Nephron progenitor cell (in vitro differentiated cells): ENCODE results near the gene ANKMY1.

Experiments used
- DNase-seq: peaks from one replicate; pipeline ENCODE4 v3.0.0; 2021
- H3K27ac Mint-ChIP-seq: 2 replicates; pipeline ENCODE4 v1.8.0; 2021; ENCODE audit warnings: mild to moderate bottlenecking, moderate library complexity, mixed read lengths
- H3K27me3 Mint-ChIP-seq: 2 replicates; pipeline ENCODE4 v1.8.0; 2021; ENCODE audit warnings: mild to moderate bottlenecking, low read depth, mixed read lengths; ENCODE audit not compliant: poor library complexity
- H3K36me3 Mint-ChIP-seq: 2 replicates; pipeline ENCODE4 v1.8.0; 2021; ENCODE audit warnings: low read depth, mixed read lengths
- H3K4me1 Mint-ChIP-seq: 2 replicates; pipeline ENCODE4 v1.8.0; 2021; ENCODE audit warnings: mixed read lengths
- H3K4me3 Mint-ChIP-seq: 2 replicates; pipeline ENCODE4 v1.8.0; 2021; ENCODE audit warnings: mild to moderate bottlenecking, moderate library complexity, mixed read lengths
- H3K9me3 Mint-ChIP-seq: 2 replicates; pipeline ENCODE4 v1.8.0; 2021; ENCODE audit warnings: mild to moderate bottlenecking, moderate library complexity, mixed read lengths
- CTCF ChIP-seq: fragments of 200-600 bp; sonication (generic); IDR thresholded peaks from 2 replicates; pipeline ENCODE4 v1.5.0; 2021; ENCODE audit warnings: antibody characterized with exemption

The ANKMY1 gene

GRCh38 chr2:240472078-240472790, 85.6 kb downstream of the ANKMY1 start:
- Mint-ChIP-seq H3K9me3 (peaks cover 47% of the 10 kb centered on the region), H3K27ac (no peak overlapping the region), H3K36me3 (peaks cover 22% of the 10 kb centered on the region), H3K27me3 (no peaks in the 10 kb centered on the region), H3K4me3 (no peak overlapping the region), H3K4me1 (peaks cover 17% of the 10 kb centered on the region)
- no peak for DNase-seq
- no peak for TF ChIP-seq CTCF

GRCh38 chr2:240469740-240470139, 88.0 kb downstream of the ANKMY1 start:
- peaks cover 19% of the 10 kb centered on the region for H3K36me3 Mint-ChIP-seq
- H3K9me3 Mint-ChIP-seq = peaks cover 33% of the 10 kb centered on the region
- no peak overlapping the region for H3K4me3 Mint-ChIP-seq
- no peak for DNase-seq
- peak overlapping the region; percentile 62 for H3K27ac Mint-ChIP-seq
- peaks cover 17% of the 10 kb centered on the region for H3K4me1 Mint-ChIP-seq
- H3K27me3 Mint-ChIP-seq = no peaks in the 10 kb centered on the region
- no peak for TF ChIP-seq CTCF

- no peak overlapping the region for H3K4me3 Mint-ChIP-seq
- H3K9me3 Mint-ChIP-seq = peaks cover 28% of the 10 kb centered on the region
- no peak for DNase-seq
- peak overlapping the region; percentile 62 for H3K27ac Mint-ChIP-seq
- peaks cover 16% of the 10 kb centered on the region for H3K36me3 Mint-ChIP-seq
- peaks cover 17% of the 10 kb centered on the region for H3K4me1 Mint-ChIP-seq
- TF ChIP-seq CTCF = no peak
- no peaks in the 10 kb centered on the region for H3K27me3 Mint-ChIP-seq
Measured at GRCh38 chr2:240469239-240469636, 88.5 kb downstream of the ANKMY1 start.

- Mint-ChIP-seq H3K9me3 (peaks cover 23% of the 10 kb centered on the region), H3K27me3 (no peaks in the 10 kb centered on the region), H3K4me3 (no peak overlapping the region), H3K36me3 (peaks cover 16% of the 10 kb centered on the region), H3K4me1 (peaks cover 17% of the 10 kb centered on the region), H3K27ac (no peak overlapping the region)
- DNase-seq = no peak
- TF ChIP-seq CTCF = no peak
Measured at GRCh38 chr2:240468303-240469238, 89.2 kb downstream of the ANKMY1 start.

- TF ChIP-seq CTCF = no peak
- Mint-ChIP-seq H3K36me3 (peaks cover 8% of the 10 kb centered on the region), H3K27ac (no peak overlapping the region), H3K4me3 (no peak overlapping the region), H3K9me3 (peaks cover 15% of the 10 kb centered on the region), H3K4me1 (peaks cover 17% of the 10 kb centered on the region), H3K27me3 (no peaks in the 10 kb centered on the region)
- peak; percentile 3 for DNase-seq
Measured at GRCh38 chr2:240467659-240468302, 90.0 kb downstream of the ANKMY1 start.
